ENCODE data around the gene DCLK3. TPM values are rescaled to one million over a fixed set of nuclear protein-coding genes. Genes with fewer than 3 reads are reported as not detected.

Gene DCLK3
- total RNA-seq, 2 experiments from 2014 or later = not detected

DNA sequence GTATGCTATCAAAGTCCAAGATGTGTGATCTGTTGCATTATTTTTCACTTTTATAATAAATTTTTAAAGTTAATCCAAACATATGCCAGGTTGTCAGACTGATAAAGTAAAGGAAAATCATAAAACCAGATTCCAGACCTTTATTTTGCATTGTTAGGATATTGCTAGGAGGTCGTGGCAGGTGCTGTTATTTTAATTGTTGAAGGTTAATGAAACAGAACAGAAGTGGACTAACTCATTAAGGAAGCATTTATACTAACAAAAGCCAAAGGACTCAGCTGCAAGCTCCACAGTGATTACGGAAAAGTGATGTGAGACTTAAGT, 63.1 kb downstream of the DCLK3 start:
- Histone ChIP-seq H3K9me3 (ENCODE audit: control insufficient read depth in 1 of 2, insufficient read depth in 1 of 2, low read length in 2 of 2) (no peaks in the 10 kb centered on the region), H3K27ac (ENCODE audit: low read depth in 1 of 2, low read length in 2 of 2) (no peak overlapping the region), H3K27me3 (ENCODE audit: control insufficient read depth in 1 of 2, insufficient read depth in 2 of 2, low read length in 2 of 2) (no peaks in the 10 kb centered on the region), H3K4me3 (ENCODE audit: low read length) (no peak overlapping the region), H3K36me3 (ENCODE audit: insufficient read depth, low read length) (no peaks in the 10 kb centered on the region), H3K4me1 (ENCODE audit: insufficient read depth, low read length) (no peaks in the 10 kb centered on the region)
- H3K27ac Mint-ChIP-seq = no peak overlapping the region
- DNase-seq (no peak), ATAC-seq (ENCODE audit: poor library complexity) (no peak)
- intact Hi-C loops (cut with DNase I, micrococcal nuclease) = no loop called here
- no peaks in the 10 kb centered on the region for H3K36me3 Mint-ChIP-seq (ENCODE audit: low read depth)
- H3K9me3 Mint-ChIP-seq = no peaks in the 10 kb centered on the region
- POLR2A ChIA-PET = no interaction called here
- H3K4me1 Mint-ChIP-seq (ENCODE audit: low read depth) = no peaks in the 10 kb centered on the region
- CTCF ChIA-PET = no interaction called here
- H3K4me3 Mint-ChIP-seq = no peak overlapping the region
- no peaks in the 10 kb centered on the region for H3K27me3 Mint-ChIP-seq
- TF ChIP-seq, protein P1, sequence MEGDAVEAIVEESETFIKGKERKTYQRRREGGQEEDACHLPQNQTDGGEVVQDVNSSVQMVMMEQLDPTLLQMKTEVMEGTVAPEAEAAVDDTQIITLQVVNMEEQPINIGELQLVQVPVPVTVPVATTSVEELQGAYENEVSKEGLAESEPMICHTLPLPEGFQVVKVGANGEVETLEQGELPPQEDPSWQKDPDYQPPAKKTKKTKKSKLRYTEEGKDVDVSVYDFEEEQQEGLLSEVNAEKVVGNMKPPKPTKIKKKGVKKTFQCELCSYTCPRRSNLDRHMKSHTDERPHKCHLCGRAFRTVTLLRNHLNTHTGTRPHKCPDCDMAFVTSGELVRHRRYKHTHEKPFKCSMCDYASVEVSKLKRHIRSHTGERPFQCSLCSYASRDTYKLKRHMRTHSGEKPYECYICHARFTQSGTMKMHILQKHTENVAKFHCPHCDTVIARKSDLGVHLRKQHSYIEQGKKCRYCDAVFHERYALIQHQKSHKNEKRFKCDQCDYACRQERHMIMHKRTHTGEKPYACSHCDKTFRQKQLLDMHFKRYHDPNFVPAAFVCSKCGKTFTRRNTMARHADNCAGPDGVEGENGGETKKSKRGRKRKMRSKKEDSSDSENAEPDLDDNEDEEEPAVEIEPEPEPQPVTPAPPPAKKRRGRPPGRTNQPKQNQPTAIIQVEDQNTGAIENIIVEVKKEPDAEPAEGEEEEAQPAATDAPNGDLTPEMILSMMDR (IDR thresholded peaks at IDR 0.05) = no peak

DNA sequence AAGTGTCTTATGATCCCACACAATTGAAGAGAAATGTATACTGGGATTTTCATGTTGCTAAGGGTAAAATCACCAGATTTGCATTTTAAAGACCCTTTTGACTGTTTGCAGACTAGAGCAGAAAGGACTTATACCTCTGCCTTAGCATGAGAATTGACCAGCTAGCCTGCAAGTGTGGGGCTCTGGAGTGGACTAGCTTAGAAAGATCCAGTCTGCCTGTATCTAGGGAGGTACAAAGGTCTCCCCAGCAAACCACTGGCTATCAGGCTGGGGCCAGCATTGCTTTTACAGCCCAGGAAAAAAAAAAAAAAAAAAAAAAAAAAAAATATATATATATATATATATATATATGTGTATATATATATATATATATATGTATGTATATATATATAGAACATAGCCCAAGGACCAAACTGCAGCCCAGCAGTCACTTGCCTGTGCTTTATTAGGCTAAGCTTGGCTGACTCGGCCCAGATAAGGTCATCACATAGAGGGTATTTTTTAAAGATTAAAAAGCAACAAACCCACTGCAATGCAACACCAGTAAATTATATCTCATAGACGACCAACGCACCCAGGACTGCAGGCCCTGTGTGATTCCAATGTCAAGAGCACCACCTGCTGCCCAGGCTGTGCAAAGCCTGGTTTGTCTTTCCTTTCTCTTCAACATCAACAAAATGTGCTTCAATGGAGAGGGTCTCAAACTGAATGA, 63.7 kb downstream of the DCLK3 start:
- H3K27me3 Mint-ChIP-seq = no peaks in the 10 kb centered on the region
- CTCF ChIA-PET = interaction anchor here (1.0 kb wide), 1 partner anchor 13 kb away, joined by 3 read pairs; no protein-coding TSS in a partner anchor
- POLR2A ChIA-PET = no interaction called here

DNA sequence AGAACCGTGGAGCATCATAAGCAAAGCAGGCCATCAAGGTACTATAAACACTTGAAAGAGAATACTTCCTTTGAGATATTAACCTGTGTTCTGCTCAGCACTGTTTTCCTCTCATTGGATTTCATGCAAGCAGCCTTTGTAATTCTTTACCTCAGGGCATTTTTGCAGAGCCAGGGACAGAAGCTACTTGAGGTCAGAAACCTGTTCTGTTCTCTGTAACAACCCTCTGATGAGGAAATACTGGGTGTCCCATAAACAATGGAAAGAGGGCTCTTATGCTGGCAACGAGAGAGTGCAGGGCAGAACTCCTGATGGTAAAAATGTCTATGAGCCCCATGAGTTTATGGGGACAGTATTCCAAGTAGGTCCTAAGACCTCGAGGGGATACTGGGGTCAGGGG, 66.0 kb downstream of the DCLK3 start:
- ATAC-seq (ENCODE audit: poor library complexity) (no peak), DNase-seq (no peak)
- Mint-ChIP-seq H3K27me3 (no peaks in the 10 kb centered on the region), H3K36me3 (ENCODE audit: low read depth) (no peaks in the 10 kb centered on the region), H3K27ac (no peak overlapping the region), H3K4me1 (ENCODE audit: low read depth) (no peaks in the 10 kb centered on the region), H3K9me3 (no peaks in the 10 kb centered on the region), H3K4me3 (no peak overlapping the region)
- no peak overlapping the region for H3K27ac ChIP-seq (ENCODE audit: low read depth in 1 of 2, low read length in 2 of 2)
- TF ChIP-seq, protein P1 (IDR thresholded peaks at IDR 0.05) = no peak
- H3K4me1 ChIP-seq (ENCODE audit: insufficient read depth, low read length) = no peaks in the 10 kb centered on the region
- no peaks in the 10 kb centered on the region for H3K36me3 ChIP-seq (ENCODE audit: insufficient read depth, low read length)
- POLR2A ChIA-PET = no interaction called here
- no peaks in the 10 kb centered on the region for H3K9me3 ChIP-seq (ENCODE audit: control insufficient read depth in 1 of 2, insufficient read depth in 1 of 2, low read length in 2 of 2)
- H3K4me3 ChIP-seq (ENCODE audit: low read length) = no peak overlapping the region
- intact Hi-C loops (cut with DNase I, micrococcal nuclease) = no loop called here
- H3K27me3 ChIP-seq (ENCODE audit: control insufficient read depth in 1 of 2, insufficient read depth in 2 of 2, low read length in 2 of 2) = peaks cover 0 to 9% of the 10 kb centered on the region in 2 experiments
- CTCF ChIA-PET = no interaction called here

More for the DNA sequence above, 63.7 kb downstream of the DCLK3 start:
- Histone ChIP-seq H3K9me3 (ENCODE audit: control insufficient read depth in 1 of 2, insufficient read depth in 1 of 2, low read length in 2 of 2) (no peaks in the 10 kb centered on the region), H3K4me3 (ENCODE audit: low read length) (no peak overlapping the region), H3K36me3 (ENCODE audit: insufficient read depth, low read length) (no peaks in the 10 kb centered on the region), H3K27me3 (ENCODE audit: control insufficient read depth in 1 of 2, insufficient read depth in 2 of 2, low read length in 2 of 2) (no peaks in the 10 kb centered on the region), H3K4me1 (ENCODE audit: insufficient read depth, low read length) (no peaks in the 10 kb centered on the region), H3K27ac (ENCODE audit: low read depth in 1 of 2, low read length in 2 of 2) (no peak overlapping the region)
- DNase-seq = peak in 5 of 14 experiments; percentile 2 to 51 (median 26)
- no peaks in the 10 kb centered on the region for H3K4me1 Mint-ChIP-seq (ENCODE audit: low read depth)
- TF ChIP-seq, protein P1 (IDR thresholded peaks at IDR 0.05) = peak; percentile 20
- intact Hi-C loops (cut with DNase I, micrococcal nuclease) = no loop called here
- H3K9me3 Mint-ChIP-seq = no peaks in the 10 kb centered on the region
- no peak for ATAC-seq (ENCODE audit: poor library complexity)
- no peak overlapping the region for H3K4me3 Mint-ChIP-seq
- no peaks in the 10 kb centered on the region for H3K36me3 Mint-ChIP-seq (ENCODE audit: low read depth)
- H3K27ac Mint-ChIP-seq = no peak overlapping the region
